Right lobe of liver (tissue), 6 donors: ENCODE results near the gene TBXAS1. TPM values are rescaled to one million over a fixed set of nuclear protein-coding genes. Genes with fewer than 3 reads are reported as not detected.

Source experiments
- ATAC-seq, 4 donors: fragments of 200-7000 bp; cut with Tn5 transposase; one replicate each; pipeline ENCODE4 v1.9.1; 2020; ENCODE audit warnings: mild to moderate bottlenecking in 4 of 4, moderate library complexity in 4 of 4
- DNase-seq, 3 donors: peaks; one replicate each; pipeline ENCODE4 v3.0.0-alpha.2; 2020
- H3K27ac ChIP-seq, 3 donors: fragments of 200-600 bp; one replicate each; pipeline ENCODE4 v1.8.0; 2022
- H3K27me3 ChIP-seq, 2 donors: fragments of 200-600 bp; one replicate each; pipeline ENCODE4 v1.8.0; 2022
- H3K36me3 ChIP-seq, 4 donors: fragments of 200-600 bp; sonication (generic) in 1 of 4; one replicate each; pipeline versions ENCODE4 v1.5.1 to v1.8.0; 2017 to 2022; ENCODE audit warnings: control low read depth in 1 of 4
- H3K4me1 ChIP-seq, 4 donors: fragments of 200-600 bp; sonication (generic) in 1 of 4; one replicate each; pipeline versions ENCODE4 v1.5.1 to v1.8.0; 2017 to 2022; ENCODE audit warnings: control low read depth in 1 of 4
- H3K4me3 ChIP-seq, 3 donors: fragments of 200-600 bp; one replicate each; pipeline ENCODE4 v1.8.0; 2022
- H3K9me3 ChIP-seq, 4 donors: fragments of 200-600 bp; sonication (generic) in 1 of 4; one replicate each; pipeline versions ENCODE4 v1.5.1 to v1.8.0; 2017 to 2022; ENCODE audit warnings: control low read depth in 1 of 4
- CTCF ChIP-seq, 4 donors: fragments of 200-600 bp in 3 of 4; fragments of 450-650 bp in 1 of 4; IDR thresholded peaks; one replicate each; pipeline versions ENCODE4 v1.5.1 to v1.8.0; 2016 to 2022; ENCODE audit warnings: antibody characterized with exemption in 4 of 4, mild to moderate bottlenecking in 2 of 4
- POLR2A ChIP-seq: fragments of 450-650 bp; IDR thresholded peaks from one replicate; pipeline ENCODE4 v1.6.1; 2017; ENCODE audit warnings: antibody characterized with exemption, mild to moderate bottlenecking
- WGBS: methylation state at CpG from one replicate; pipeline ENCODE4 v1.1.6; 2018; ENCODE audit warnings: low coverage, low lambda C conversion rate; ENCODE audit not compliant: insufficient coverage; ENCODE audit errors: missing lambda C conversion rate; 5-methylcytosine and 5-hydroxymethylcytosine counted together
- intact Hi-C, 2 donors: fragments of 100-400 bp; cut with DNase I; formaldehyde crosslinking; loops; one replicate each; pipeline versions ENCODE4 v1.11.2 to v1.14.1; 2022
- total RNA-seq, 6 experiments: library from RNA; depleted of rRNA in 2 of 6; stranded (reverse); fragments of >200 nt in 2 of 6; fragmentation: NEBNext Ultra II Directional in 3 of 6; extraction: Animal tissue kit (Norgen Biotek cat#: 25700) in 3 of 6; gene quantifications; one replicate each; pipeline versions ENCODE4 v1.1.0 to v1.2.4, GENCODE V29; 2016 to 2023
- donor health status: DM: no; HTN: yes; CAD: no.
- donor health status: DM: no; HTN: no; CAD: no.
- donor health status: DM: no; HTN: no; CAD: no.
- donor health status: DM: no; HTN: yes; CAD: no.
- donor health status: DM: no; HTN: yes; CAD: no.

Gene TBXAS1
- total RNA-seq, 6 experiments from 2014 or later = 7.6 to 15.6 (median 12.2) TPM

GRCh38 chr7:139913845-139914135 lies 84.7 kb downstream of the TBXAS1 start:
- no peak for ATAC-seq
- Histone ChIP-seq H3K36me3 (no peaks in the 10 kb centered on the region), H3K9me3 (no peaks in the 10 kb centered on the region), H3K4me3 (no peak overlapping the region), H3K4me1 (peaks cover 0 to 13% (median 0%) of the 10 kb centered on the region in 4 donors), H3K27ac (no peak overlapping the region), H3K27me3 (no peaks in the 10 kb centered on the region)
- TF ChIP-seq POLR2A = no peak
- no peak for TF ChIP-seq CTCF (IDR thresholded peaks at IDR 0.05)
- no peak for DNase-seq
- intact Hi-C loops = no loop called here
- 66% methylated on average over 4 of the region's 4 CpGs for WGBS

- no peaks in the 10 kb centered on the region for H3K9me3 ChIP-seq
- H3K36me3 ChIP-seq = no peaks in the 10 kb centered on the region
- 95% methylated on average over 6 of the region's 6 CpGs for WGBS
- no peak overlapping the region for H3K27ac ChIP-seq
- peaks cover 0 to 13% (median 0%) of the 10 kb centered on the region in 4 donors for H3K4me1 ChIP-seq
- intact Hi-C loops = no loop called here
- H3K4me3 ChIP-seq = no peak overlapping the region
- no peak for ATAC-seq
- no peak for DNase-seq
- H3K27me3 ChIP-seq = no peaks in the 10 kb centered on the region
- TF ChIP-seq CTCF (IDR thresholded peaks at IDR 0.05) = no peak
- no peak for TF ChIP-seq POLR2A
These were observed 85.5 kb downstream of the TBXAS1 start for GRCh38 chr7:139914306-139915267.

- Histone ChIP-seq H3K4me1 (peaks cover 0 to 13% (median 0%) of the 10 kb centered on the region in 4 donors), H3K27me3 (no peaks in the 10 kb centered on the region), H3K36me3 (no peaks in the 10 kb centered on the region), H3K27ac (no peak overlapping the region), H3K9me3 (no peaks in the 10 kb centered on the region), H3K4me3 (no peak overlapping the region)
- intact Hi-C loops = no loop called here
- no peak for DNase-seq
- WGBS = 85% methylated on average over 8 of the region's 10 CpGs
- no peak for ATAC-seq
- no peak for TF ChIP-seq POLR2A
- no peak for TF ChIP-seq CTCF (IDR thresholded peaks at IDR 0.05)
These were observed 86.3 kb downstream of the TBXAS1 start for GRCh38 chr7:139915268-139915863.

- intact Hi-C loops = no loop called here
- H3K36me3 ChIP-seq = no peaks in the 10 kb centered on the region
- peak; percentile 33 to 81 (median 56) for ATAC-seq
- no peak overlapping the region for H3K4me3 ChIP-seq
- DNase-seq = no peak
- H3K27ac ChIP-seq = peak overlapping the region in 1 of 3 donors; percentile 14
- no peak for TF ChIP-seq CTCF (IDR thresholded peaks at IDR 0.05)
- no peak for TF ChIP-seq POLR2A
- peaks cover 0 to 13% (median 0%) of the 10 kb centered on the region in 4 donors for H3K4me1 ChIP-seq
- WGBS = 46% methylated on average over 7 of the region's 10 CpGs
- H3K27me3 ChIP-seq = no peaks in the 10 kb centered on the region
- H3K9me3 ChIP-seq = no peaks in the 10 kb centered on the region
These were observed 87.0 kb downstream of the TBXAS1 start for GRCh38 chr7:139915864-139916716.
